Measurements from ENCODE around the gene ZNF746.
A peak's percentile ranks its signal among the peaks of the same experiment; 100 is the strongest.
"Not testable (repeated sequence)": the region's sequence is repeated elsewhere in the genome, so short reads cannot be mapped to it uniquely, and the experiment has no call there.

The ZNF746 gene

DNA sequence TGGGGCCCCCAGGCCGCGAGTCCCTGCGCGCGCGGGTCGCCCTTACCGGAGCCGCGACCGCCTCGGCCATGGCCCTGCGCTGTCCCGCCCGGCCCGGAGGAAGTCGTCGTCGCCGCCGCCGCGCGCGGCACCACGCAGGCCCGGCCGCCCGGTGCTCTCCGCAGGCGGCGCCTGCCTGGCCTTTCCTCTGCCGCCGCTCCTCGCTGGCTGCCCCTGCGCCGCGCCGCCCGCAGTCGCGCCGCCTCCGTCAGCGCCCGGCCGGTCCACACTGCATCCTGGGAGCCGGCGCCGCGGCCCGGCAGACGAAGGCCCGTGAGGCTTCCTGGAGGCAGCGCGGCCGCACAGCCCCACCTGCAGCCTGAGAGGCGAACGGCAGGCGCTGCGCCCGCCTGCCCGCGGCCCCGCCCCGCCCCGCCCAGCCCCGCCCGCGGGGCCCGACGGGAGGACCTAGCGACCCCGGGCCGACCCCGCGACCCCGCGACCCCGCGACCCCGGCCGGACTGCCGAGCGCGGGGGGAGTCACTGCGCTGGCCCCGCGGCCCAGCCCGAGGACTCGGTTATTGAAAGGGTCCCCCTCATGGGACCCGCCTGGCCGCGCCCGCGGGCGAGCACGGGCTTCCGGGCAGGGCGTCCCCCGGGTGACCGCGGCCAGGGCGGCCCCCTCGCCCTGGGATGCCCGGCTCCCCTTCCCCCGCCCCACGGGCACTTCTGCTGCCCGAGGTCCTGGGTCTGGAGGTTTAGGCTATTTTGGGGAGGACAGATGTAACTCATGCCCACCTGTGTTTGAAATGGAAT lies at the start of gene ZNF746:
Gene ZNF746, minus strand, starts transcription at position 343 of the 795 bp plus-strand sequence. Its CDS starts 273 bp downstream, at position 70.
- peak; percentile 13 for DNase-seq

DNA sequence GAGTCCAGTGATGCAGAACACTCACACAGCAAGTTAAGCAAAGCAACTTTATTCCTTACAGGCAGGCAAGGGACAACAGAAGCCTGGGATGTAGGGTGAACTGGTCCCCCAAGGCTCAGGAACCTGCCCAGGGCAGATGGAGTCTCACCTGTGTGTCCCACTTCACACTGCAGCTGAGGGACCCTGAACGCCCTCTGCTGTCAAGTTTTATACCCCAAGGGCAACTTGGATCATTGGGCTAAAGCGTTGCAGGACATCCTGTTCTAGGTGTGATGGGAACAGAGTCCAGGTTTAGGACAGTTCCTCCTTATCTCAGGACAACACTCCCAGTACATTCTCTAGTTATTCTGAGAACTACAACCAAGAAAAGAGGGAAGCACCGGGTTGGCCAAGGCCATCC lies 49.5 kb upstream of the ZNF746 start:
- DNase-seq: no peak

DNA sequence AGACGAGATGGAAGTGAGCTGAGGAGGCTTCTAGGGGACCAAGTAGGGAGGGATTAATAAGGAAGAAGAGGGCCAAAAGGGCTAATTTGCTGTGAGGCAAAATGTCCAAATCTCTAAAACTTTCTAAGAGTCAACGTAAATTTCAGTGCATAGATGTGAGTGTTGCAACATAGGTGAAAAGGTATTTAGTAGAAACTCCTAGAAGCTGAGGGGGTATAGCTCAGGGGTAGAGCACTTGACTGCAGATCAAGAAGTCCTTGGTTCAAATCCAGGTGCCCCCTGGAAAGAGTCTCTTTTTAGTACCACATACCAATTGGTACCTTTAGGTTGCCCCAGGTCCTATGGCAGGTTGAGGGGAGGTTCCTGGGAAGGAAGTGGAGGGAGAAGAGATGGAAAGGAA lies 48.7 kb upstream of the ZNF746 start:
- DNase-seq: no peak

DNA sequence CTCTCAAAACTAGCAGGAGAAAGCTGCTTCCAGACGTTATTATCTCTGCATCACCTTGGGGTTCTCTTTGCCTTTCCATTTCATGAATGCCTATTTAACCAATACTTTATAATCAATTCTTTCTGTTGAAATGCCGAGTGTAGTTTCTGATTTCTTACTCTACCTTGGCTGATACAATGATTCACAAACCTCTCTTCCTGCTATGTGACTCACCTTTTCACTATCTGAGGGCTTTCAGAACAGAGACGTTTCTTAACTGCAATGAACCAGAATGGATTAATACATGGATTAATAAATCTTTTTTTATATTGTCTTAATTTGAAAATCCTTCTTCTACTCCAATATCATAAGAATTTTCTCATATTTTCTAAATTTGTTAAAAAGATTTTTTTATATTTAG lies 46.4 kb upstream of the ZNF746 start:
- DNase-seq: no peak

DNA sequence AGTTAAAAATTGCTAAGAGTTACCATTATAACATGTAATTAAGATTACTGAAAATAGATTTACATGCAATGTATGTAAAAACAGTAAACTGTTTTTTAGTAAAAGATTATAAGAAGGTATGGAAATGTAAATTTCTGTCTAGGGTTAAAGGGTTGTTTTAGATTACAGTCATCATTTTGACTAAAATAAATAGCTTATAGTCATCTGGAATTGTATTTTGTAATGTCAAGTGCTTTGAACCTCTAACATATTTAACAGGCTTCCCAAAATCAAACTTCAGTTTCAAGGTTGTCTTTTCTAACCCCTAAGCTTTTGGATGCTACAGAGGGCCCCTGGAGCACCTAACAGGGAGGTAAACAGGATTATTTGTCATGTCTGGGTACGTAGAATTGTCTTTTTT lies 35.0 kb upstream of the ZNF746 start:
- DNase-seq: no peak

DNA sequence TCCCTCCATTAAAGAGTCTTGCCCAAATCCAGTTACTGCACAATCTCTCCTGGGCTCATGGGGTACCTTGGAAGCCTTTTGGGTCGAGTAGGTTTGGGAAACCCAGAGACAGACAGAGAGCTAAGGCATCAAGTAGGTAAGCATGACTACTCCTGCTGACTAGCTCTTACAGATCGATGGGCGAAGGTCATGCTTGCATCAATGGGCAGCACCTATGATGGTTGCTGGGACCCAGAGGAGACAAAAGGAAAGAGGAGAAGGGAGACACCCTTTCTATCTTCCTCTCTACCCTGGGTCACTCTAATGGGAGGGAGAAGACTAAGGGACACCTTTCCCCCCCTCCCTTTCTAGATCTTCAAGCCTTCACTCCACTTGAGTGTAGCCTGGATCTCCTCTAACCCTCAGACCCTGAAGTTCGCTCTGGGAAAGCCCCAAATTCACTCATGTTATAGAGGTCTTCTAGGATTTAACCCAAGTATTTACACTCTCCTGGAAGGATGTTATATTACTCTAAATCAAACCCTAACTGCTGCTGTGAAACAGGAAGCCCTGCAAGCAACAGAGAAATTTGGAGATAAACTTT lies 31.6 kb upstream of the ZNF746 start:
- no peak for DNase-seq

DNA sequence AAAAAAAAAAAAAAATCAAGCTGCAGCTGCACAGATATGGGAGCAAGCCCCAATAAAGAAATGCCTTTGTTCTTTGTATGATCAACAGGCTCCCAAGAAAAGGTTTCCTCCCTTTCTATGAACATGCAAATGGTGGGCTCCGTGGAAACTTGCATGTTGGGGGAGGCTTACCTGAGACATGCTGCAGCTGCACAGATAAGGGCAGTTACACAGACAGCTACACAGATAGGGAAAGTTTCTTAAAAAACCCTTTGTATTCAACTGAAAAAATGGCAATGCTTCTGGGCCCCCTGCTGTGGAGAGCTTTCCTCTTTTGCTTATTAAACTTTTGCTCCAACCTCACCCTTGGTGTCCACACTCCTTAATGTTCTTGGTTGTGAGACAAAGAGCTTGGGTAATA lies 29.8 kb upstream of the ZNF746 start:
- no peak for DNase-seq

DNA sequence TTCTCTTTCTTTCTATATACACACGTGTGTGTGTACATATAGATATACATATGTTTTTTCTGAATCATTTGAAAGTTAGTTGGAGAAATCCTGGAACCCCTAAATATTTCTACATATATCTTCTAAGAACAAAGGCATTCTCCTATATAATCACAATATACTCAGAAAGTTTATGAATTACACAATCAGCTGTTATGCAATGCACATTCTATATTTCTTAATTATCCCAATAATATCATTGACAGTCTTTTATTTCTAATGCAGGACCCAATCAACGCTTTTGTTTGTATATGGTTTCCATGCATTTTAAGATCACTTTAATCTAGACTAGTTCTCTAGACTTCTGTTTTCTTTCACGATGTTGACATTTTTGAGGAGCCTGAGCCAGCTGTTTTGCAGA lies 27.7 kb upstream of the ZNF746 start:
- no peak for DNase-seq

DNA sequence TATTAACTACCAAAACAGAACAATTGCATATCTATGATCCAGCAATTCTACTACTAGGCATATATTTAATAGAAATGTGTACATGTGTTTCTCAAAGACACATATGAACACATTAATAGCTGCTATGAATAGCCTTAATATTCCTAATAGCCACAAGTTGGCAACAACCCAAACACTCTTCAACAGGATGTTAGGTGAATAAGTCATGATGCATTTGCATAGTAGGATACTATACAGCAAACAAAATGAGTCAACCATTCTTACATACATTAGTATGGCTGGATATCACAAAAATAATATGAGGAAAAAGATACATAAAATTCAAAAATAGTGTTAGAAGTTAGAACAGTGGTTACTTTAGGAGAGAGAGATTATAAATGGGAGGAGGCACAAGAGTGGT lies 26.8 kb upstream of the ZNF746 start:
- no peak for DNase-seq

DNA sequence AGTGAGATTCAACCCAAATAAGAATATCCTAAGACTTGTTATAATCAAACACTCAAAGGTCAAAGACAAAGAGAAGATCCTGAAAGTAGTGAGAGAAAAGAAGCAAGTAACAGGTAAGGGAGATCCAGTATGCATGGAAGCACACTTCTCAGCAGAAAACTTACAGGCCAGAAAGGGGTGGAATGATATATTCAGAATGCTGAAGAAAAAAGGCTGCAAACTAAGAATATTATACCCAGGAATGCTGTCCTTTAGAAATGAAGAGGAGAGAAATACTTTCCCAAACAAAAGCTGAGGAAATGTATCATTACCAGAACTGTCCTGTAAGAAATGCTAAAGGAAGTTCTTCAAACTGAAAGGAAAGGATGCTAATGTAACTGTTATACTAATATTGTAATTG lies 12.6 kb upstream of the ZNF746 start:
- DNase-seq: no peak

DNA sequence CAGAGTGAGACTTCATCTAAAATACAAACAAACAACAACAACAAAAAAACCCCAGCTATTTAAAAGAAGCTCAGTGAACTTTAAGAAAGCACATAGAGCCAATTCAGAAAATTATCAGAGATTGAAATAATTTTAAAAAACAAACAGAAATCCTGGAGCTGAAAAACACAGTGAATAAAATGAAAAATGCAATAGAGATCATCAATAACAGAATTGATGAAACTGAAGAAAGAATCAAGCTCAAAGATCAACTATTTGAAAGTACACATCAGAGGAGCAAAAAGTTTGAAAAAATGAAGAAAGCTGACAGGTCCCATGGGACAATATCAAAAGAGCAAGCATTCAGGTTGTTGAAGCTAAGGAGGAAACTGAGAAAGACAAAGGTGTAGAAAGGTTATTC lies 12.2 kb upstream of the ZNF746 start:
- no peak for DNase-seq

DNA sequence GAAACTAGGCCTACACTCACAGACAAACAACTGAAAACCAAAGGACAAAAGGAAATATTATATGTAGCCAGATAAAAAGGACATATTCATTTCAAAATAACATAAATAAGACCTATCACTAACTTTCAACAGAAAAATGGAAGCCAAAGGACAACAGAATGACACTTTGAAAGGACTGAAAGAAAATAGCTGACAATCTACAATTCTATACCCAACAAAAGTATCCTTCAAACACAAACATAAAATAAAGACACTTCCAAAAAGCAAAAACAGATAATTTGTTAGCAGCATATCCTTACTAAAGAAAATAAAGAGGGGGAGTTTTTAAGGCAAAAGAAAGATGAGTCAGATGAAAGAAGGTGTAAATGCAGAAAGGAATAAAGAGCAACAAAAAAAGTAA lies 7.9 kb upstream of the ZNF746 start:
- no peak for DNase-seq

DNA sequence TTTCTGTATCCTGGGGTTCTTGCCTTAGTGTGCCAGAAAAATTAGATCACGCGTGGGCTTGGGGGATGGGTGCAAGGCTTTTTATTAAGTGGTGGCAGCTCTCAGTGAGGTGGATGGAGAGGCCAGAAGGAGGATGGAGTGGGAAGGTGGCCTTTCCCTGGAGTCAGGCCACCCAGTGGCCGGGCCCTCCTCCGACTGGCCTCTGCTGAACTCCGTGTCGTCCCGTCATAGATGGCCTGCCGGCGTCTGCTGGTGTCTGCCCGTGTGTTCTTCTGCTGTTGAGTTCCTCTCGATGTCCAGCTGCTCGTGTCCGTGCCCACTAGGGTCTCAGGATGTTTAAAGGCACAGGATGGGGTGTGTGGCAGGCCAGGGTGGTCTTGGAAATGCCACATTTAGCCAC lies 4.0 kb upstream of the ZNF746 start:
- no peak for DNase-seq

DNA sequence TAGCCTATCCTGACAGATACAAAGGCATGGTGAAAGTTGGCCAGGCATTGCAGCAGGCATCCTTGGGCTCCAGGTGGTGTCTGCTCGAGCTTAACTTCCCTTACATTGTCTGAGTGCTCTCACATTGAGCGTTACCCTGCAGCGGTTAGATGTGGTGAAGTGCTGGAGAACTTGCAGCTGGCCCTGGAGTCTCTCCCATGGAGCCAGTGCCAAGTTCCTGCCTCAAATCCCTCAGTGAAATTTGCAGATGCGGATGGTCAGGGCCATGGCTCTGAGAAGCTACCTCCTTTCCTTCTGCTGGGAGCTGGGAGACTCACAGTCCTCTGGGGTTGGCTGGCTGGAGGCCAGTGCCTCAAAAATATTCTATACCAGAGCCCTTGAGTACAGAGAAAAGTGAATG lies 3.3 kb upstream of the ZNF746 start:
- DNase-seq: no peak

DNA sequence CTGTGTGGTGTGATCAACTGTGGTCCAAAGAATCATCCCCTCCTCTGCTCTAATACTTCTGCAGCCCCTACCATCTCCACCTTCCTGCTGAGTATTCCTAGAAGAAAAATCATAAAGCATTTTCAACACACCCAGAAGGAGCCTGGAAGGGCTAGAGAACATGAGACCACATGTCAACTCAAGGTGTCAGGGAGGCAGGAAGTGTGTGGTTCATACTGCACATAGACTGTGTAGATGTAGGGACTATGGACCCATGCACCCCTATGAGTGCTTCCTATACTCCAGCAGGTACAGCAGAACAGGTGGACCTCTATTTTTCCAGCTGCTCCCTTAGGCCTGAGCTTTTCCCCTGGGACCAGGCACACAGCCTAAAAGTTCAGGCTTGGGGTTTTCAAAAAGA lies 2.6 kb upstream of the ZNF746 start:
- no peak for DNase-seq

DNA sequence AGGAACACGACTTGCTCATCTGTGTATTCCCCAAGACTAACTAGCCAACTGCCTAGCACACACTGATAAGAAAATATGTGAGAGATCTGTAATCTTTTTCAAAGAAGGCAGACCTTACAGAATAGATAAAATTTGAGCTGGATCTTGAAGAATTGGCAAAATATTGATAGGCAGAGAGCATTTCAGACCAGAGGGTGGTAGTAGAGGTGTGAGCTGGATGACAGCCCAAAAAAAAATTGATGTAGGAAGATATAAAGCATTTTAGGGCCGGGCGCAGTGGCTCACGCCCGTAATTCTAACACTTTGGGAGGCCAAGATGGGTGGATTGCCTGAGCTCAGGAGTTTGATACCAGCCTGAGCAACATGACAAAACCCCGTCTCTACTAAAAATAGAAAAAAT lies 1.2 kb upstream of the ZNF746 start:
- DNase-seq: no peak

DNA sequence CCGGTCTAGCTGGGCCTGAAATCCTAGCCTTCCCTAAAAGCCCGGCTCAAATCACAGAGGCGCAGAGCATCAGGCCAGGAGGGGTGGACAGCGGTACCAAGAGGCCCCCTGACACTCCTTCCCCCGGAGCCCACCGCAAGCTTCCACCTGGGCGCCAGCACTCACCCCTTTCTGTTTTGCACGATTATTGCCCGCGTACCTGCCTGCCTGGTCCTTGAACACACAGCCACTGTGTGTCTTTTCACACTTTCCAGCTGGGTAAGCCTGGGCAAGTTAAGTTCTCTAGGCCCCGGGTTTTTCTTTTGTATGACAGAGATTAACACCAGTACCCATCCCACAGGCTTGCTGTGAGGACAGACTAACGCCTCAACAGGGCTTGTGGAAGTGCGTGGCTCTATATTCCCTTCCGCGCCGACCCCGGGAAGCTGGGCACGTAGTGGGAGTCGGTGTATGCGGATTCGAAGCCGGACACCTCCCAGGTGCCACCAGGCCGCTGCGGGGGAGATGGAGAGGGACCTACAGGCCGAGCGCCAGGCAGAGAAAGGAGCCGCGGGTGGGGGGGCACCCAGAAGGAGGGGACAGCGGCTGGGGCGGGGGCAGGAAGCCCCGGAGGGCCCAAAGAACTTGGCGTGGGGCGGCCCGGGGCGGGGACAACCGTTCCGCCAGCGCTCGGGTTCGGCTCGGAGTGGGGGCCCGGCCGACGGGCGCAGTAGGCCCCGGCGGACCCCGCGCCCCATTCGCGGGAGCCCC lies 792 bp downstream of the ZNF746 start:
- no peak for DNase-seq

DNA sequence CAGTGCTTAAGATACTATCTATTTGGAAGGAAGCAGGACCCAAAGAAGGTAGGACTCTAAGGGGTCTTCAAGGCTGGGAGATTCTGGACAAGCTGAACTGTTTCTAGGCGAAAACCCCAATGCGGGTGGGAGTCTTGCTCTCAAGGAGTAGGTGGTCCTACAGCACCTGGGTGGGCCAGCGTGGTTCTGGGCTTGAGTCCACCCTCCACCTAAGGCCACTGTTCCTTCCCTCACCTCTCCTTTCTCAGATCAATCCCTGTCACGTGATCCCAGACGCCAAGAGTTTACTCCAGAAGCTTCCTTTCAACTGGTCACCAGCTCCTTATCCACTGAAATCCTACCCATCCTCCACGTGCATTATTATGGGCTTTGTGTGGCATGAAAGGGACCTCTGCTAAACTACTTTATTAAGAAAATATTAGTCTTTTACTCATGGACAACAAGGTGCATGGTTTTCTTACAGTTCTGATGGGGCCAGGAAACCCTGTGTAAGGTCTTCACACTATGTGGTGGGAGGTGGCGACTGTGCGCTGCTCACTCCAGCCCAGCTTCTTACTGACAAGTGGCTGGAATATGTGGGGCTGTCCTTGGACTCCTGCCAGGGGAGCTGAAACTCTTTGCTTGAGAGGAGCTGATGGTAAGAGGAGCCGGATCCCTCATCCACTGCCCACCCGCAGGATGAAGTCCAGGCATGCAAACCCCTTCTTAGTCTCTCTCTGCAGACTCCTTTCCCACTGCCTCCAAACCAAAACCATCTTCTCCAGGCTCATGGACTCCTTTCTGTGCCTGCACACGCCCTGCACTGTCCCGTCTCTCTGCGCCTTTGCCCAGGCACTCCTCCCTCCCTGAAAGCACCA lies 1.6 kb downstream of the ZNF746 start:
- peak; percentile 37 for DNase-seq

DNA sequence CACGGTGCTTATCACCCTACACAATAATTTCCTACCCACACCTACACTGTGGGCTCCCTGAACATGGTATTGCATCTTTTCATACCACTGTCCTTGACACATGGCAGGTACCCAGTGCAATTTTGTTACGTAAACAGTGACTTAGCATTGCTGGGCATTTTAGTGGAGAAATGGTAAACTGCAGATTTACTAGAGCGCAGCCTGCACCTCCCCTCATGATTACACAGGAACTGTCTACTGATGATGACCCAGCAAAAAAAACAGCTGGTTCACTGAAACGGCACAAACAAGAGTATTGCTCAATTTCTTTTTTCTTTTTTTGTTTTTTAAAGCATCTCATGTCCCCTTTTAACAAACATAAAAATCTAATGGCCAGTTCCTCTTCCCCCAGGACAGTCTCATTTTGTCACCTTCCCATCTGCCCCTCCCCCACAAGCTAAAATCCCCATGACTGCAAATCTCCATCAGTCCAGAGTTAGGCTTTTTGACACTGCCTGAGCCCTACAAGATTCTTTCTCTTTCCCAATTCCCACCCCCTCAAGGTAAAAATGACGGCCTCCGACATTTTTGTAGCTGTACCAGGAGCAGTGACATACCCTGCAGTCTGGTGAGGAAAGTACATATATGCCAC lies 2.8 kb downstream of the ZNF746 start:
- no peak for DNase-seq

DNA sequence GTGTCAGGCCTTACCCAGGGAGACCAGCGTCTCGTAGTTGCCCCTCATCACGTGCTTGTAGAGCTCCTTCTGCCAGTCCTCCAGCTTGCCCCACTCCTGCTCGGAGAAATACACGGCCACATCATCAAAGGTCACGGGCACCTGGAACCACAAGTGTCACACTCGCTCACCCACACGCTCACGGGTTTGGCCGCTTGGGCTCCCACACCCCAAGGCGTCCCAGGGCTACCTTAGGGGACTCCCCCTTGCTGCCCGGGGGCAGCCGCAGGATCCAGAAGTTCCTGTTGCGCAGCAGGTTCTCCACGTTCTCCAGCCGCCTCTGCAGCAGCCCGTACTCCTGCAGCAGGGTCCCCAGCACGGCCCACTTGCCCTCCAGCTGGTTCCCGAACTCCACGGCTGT lies 3.6 kb downstream of the ZNF746 start:
- DNase-seq: not testable (repeated sequence)

DNA sequence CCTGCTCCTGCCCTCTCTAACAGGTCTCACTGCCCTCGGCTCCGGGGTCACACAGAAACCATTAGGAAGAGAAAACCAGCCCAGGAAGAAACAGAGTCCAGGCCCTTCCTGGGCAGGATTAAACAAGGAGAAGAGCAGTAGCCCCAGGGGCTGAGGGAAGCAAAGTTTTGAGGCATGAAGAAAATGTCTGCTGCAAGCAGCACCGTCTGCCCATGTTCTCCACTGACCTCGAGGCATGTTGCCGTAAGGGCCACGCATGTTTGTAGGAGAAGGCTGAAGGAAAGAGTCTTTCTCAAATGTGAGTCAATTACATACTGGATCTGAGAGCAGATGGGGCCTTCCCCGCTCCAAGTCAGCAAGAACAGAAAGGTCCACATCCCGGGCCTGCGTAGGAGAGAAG lies 4.2 kb downstream of the ZNF746 start:
- no peak for DNase-seq

DNA sequence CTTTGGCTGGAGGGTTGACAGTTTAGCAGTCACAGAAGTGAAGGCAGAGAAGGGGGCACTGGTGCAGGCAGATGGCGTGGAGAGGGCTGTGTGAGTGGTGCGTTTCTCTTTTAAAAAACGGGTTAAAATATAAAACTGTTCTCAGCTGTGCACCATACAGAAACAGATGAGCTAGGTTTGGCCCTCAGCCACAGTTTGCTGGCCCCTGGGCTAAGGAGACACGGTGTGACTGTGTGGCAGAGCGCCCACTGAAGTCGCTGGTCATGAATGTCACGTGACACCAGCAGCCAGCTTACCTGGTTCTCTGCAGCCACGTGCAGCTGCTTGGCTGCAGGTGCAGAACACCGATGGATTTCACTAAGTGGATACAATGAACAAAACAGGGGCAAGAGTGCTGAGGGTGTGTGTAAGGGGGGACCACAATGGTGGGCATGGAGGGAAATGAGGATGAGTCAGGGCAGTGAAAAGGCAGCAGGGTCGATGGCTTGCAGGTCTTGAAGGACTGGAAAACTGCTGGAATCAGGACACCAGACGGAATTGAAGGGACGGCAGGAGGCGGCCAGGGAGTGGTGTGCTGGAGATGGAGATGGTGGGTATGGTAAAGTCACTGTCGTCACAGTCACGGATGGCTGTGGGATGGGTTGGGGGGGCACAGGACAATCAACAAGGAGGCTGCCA lies 7.4 kb downstream of the ZNF746 start:
- DNase-seq: no peak

Data from SHP77 treated with DMSO at 0.1 percent for 48 hours (cell line).